Putamen (tissue), 1 donor: ENCODE measurements around the gene NFIX.

ENCODE experiments used
- DNase-seq: peaks from one replicate; pipeline ENCODE4 v3.0.0-alpha.2; 2016; ENCODE audit warnings: low spot score

NFIX gene

GRCh38 chr19:13093407-13094105 lies 98.3 kb downstream of the NFIX start:
- DNase-seq, result peak; percentile 88

DNA sequence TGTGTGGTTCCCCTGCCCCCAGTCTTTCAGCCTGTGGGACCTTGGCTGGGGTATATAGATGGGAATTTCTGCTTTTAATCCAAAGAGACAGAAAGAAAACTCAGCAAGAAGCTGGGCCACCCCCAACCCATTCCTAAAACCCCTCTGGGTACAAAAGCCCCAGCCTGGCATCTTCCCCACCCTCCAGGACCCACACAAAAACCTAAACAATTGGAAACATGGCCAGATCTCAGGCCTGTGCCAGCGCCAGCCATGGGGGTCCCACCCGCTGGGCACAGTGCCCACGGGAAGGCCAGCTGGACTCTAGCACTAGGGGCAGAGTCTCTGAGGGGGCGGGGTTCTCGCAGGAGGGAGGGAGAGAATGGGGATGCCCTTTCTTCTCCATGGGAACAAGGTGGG lies 98.8 kb downstream of the NFIX start:
- DNase-seq, result no peak

- DNase-seq, result no peak
Observed at GRCh38 chr19:13094771-13095392, 99.6 kb downstream of the NFIX start.

DNA sequence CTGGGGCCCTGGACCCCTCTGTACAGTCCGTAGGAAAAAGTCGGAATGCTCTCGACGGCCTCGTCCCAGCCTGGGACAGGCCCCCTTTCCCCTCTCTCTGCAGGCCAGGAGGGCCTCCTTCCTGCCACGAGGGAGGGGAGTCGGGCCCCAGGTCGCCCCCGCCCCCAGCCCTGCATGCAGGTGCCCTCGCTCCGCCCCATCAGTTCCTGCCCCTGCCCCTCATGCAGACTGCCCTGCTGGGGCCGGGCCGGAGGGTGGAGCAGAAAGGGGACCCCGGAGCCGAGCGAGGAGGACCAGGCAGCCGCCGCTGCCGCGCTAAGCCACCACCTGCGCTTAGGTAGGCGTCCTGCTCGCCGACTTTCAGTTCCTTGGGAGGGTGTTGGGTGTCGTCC lies 100.1 kb downstream of the NFIX start:
- DNase-seq, result no peak

GRCh38 chr19:13095934-13096927 lies 101.0 kb downstream of the NFIX start:
- DNase-seq, result no peak

- DNase-seq, result no peak
Observed at GRCh38 chr19:13097033-13097462, 101.8 kb downstream of the NFIX start.

DNA sequence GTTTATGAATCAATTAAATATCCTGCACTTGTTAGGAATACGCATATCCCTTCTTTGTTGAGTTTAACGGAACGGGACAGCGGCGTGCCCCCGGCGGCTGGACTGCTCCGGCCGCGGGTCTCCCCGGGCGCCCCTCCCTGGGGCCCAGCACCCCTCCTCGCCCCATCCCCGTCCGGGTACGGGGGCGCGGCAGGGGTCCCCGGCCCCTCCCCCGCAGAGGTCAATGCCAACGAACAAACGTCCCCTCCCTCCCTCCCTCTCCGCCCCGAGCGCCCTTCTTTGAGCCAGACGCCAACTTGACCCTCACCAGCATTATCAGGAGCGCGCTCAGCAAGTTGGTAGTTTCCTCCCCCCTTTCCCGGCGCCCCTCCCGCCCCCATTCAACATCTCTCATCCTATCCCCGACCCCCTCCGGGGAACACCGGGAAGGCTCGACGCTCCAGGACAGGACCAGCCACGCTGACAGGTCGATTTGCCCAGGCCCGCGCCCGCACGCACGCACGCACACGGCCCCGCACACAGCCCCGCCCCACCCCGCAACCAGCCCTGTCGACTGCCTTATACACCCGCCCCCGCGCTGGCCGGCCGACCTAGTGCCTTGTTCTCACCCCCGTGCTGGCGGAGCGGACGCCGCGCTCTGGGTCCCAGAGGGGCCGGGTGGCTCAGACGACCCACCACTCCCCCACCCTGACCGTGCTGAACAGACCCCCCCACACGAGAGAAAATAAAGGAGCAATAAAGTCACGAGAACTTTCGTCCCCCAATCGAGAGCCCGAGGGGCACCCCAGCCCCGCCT lies 102.4 kb downstream of the NFIX start:
- no peak for DNase-seq

GRCh38 chr19:13098277-13099072 lies 103.2 kb downstream of the NFIX start:
- DNase-seq, result no peak

- DNase-seq, result no peak
Observed at GRCh38 chr19:13099073-13099999, 104.1 kb downstream of the NFIX start.

DNA sequence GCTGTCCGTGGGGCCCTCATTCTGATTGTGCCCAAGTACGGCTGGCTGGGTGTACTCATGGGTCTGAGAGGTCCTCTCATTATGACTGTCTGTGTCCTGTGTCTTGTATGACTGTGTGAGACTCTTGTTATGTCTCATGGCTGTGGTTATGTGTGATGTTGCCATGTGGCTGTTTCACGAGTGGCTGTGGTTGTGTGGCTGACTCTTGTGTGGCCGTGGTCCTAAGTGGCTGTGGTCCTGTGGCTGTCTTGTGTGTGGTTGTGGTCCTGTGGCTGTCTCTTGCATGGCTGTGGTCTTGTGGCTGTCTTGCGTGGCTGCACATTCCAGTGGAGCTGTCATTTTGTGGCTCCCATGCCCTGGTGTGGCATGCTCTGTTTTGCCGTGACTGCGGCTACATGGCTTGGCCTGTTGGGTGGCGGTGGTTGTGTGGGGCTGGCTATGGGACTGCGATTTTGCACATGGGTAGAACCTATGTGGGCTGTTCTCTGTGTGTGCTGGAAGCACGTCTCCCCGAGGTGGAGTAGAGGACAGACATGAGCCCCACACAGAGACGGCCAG lies 104.8 kb downstream of the NFIX start:
- no peak for DNase-seq

DNA sequence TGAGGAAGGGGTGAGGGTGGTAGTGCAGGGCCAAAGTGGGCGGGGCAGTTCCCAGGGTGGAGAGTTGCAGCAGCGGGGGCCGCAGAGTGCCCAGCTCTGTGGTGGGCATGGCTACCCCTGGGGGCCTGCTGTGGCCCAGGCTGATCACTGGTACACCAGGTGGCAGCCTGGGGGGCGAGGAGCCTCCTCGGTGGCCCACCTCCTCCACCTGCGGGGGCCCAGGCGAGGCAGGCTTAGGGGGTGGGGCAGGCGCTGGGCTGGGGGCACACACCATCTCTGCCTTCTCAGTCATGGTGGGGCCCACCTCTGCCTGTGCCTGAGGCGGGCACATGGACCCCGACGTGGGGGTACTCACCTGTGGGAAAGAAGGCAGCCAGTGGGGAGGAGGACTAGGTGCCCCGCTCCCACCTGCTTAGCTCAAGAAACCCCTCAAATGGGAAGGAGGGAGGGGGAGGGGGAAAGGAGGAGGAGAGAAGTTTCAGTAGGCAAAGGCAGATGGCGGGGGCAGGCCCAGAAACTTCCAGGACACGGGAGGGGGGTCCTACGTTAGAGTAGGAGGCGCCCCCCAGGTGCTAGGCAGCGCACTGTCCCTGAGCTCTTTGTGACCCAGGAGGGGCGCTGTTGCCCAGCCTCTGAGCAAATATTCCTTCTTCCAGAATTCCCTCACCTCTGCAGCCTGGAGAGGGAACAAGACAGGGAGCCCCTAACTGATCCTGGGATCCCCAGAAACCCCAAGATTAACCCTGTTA lies 105.7 kb downstream of the NFIX start:
- no peak for DNase-seq

GRCh38 chr19:13101590-13102415 lies 106.5 kb downstream of the NFIX start:
- DNase-seq, result no peak

GRCh38 chr19:13102416-13102665 lies 107.1 kb downstream of the NFIX start:
- DNase-seq, result no peak

DNA sequence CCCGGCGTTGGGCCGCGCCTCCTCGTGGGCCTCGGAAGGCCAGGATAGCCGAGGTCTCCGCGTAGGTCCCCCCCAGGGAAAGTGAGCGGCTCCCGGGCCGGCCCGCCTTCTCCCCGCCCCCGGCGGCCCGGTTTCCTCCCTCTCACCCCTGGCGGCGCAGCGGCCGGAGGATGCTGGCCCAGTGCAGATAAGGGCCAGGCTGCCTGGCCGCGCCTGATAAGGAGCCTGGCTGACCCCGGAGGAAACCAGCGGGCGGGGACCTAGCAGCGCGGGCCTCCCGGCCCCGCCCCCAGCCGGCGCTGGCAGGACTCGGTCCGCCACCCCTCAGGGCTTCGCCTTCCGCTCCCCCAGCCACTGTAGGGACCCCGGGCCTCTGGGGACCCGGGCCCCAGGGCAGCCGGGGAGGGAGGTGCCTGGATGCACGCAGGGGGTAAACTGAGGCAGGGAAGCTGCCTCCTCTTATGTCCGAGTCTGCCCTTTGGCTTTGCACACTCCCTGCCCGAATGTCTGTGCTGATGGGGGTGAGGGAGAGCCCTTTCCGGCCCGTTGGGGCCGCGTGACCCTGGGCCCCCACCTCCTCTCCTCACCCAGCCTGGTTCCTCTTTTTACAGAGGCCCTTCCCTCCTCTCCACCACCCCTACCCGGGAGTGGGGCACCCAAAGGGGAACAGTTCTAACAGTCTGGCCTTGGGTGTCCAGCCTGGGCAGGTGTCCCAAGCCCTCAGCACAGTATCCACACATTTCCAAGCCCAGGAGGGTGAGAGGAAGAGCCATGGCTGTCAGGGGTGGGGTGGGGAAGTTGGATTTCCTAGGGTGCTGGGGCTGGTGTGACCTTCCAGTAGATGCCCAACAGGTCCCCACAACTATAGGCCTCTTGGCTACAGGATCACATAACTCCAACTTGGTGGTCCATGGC lies 107.6 kb downstream of the NFIX start, which contains the start of gene LYL1:
Gene LYL1 (minus strand): TSS at position 193 of the 915 bp plus-strand sequence. CDS start 1,687 bp downstream, outside the sequence.
- no peak for DNase-seq

- no peak for DNase-seq
Observed at GRCh38 chr19:13103581-13104359, 108.5 kb downstream of the NFIX start.

GRCh38 chr19:13104360-13104847 lies 109.1 kb downstream of the NFIX start:
- peak; percentile 53 for DNase-seq
